ENCODE data around the gene CTNND2. TPM values are rescaled to one million over a fixed set of nuclear protein-coding genes. Genes with fewer than 3 reads are reported as not detected.

Gene CTNND2
- total RNA-seq, 2 experiments from 2014 or later = 0.20 TPM; not detected in 1

DNA sequence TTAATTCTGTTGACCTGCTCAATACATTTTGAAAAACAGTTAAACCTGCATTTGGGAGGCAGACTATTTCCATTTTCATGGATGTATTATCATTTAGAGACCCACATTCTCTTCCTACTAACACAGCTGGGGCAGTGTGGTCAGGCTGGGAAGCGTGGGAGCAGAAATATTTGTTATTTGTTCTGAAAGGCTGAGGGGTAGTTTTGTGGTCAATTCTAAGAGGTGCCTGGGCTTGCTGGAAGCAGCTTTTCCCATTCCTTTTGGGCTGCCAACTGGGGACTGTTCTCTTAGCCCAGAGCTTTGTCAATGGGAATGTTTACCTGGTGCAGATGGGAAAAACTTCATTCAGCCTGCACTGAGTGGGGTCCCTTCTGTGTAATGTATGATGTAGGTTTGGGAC, 971.8 kb downstream of the CTNND2 start:
- TF ChIP-seq, protein P1, sequence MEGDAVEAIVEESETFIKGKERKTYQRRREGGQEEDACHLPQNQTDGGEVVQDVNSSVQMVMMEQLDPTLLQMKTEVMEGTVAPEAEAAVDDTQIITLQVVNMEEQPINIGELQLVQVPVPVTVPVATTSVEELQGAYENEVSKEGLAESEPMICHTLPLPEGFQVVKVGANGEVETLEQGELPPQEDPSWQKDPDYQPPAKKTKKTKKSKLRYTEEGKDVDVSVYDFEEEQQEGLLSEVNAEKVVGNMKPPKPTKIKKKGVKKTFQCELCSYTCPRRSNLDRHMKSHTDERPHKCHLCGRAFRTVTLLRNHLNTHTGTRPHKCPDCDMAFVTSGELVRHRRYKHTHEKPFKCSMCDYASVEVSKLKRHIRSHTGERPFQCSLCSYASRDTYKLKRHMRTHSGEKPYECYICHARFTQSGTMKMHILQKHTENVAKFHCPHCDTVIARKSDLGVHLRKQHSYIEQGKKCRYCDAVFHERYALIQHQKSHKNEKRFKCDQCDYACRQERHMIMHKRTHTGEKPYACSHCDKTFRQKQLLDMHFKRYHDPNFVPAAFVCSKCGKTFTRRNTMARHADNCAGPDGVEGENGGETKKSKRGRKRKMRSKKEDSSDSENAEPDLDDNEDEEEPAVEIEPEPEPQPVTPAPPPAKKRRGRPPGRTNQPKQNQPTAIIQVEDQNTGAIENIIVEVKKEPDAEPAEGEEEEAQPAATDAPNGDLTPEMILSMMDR (IDR thresholded peaks at IDR 0.05) = no peak
- DNase-seq (no peak), ATAC-seq (ENCODE audit: poor library complexity) (no peak)
- H3K27ac Mint-ChIP-seq = no peak overlapping the region
- H3K27me3 Mint-ChIP-seq = peaks cover 5% of the 10 kb centered on the region
- H3K4me3 Mint-ChIP-seq = no peak overlapping the region
- CTCF ChIA-PET = no interaction called here
- no peaks in the 10 kb centered on the region for H3K4me1 Mint-ChIP-seq (ENCODE audit: low read depth)
- H3K27ac ChIP-seq (ENCODE audit: low read depth in 1 of 2, low read length in 2 of 2) = no peak overlapping the region
- no peaks in the 10 kb centered on the region for H3K4me1 ChIP-seq (ENCODE audit: insufficient read depth, low read length)
- POLR2A ChIA-PET = no interaction called here
- no peaks in the 10 kb centered on the region for H3K36me3 Mint-ChIP-seq (ENCODE audit: low read depth)
- H3K9me3 ChIP-seq (ENCODE audit: control insufficient read depth in 1 of 2, insufficient read depth in 1 of 2, low read length in 2 of 2) = no peaks in the 10 kb centered on the region
- no peaks in the 10 kb centered on the region for H3K27me3 ChIP-seq (ENCODE audit: control insufficient read depth in 1 of 2, insufficient read depth in 2 of 2, low read length in 2 of 2)
- intact Hi-C loops (cut with DNase I, micrococcal nuclease) = no loop called here
- no peaks in the 10 kb centered on the region for H3K36me3 ChIP-seq (ENCODE audit: insufficient read depth, low read length)
- H3K4me3 ChIP-seq (ENCODE audit: low read length) = no peak overlapping the region
- peaks cover 3% of the 10 kb centered on the region for H3K9me3 Mint-ChIP-seq

DNA sequence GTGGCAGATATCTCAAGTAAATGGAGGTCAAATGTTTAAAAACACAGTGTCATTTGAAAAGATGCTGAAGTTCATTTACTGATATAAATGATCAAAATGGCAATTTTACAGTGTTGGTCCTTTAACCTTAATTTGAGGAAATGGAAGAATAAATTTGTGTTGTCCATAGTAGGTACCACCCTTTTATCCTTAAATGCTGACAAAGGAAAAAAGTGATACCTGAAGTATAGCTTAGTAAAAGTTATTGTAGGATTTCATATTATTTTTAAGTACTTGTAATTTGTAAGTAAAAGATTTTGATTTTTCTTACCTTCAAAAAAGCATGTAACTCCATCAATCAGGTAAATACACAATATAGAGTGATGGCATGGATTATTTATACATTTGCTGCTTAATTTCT, 976.6 kb downstream of the CTNND2 start:
- Mint-ChIP-seq H3K4me3 (no peak overlapping the region), H3K27ac (no peak overlapping the region), H3K36me3 (ENCODE audit: low read depth) (no peaks in the 10 kb centered on the region), H3K4me1 (ENCODE audit: low read depth) (no peaks in the 10 kb centered on the region), H3K27me3 (peaks cover 7% of the 10 kb centered on the region), H3K9me3 (peaks cover 5% of the 10 kb centered on the region)
- no peaks in the 10 kb centered on the region for H3K9me3 ChIP-seq (ENCODE audit: control insufficient read depth in 1 of 2, insufficient read depth in 1 of 2, low read length in 2 of 2)
- DNase-seq (no peak), ATAC-seq (ENCODE audit: poor library complexity) (no peak)
- CTCF ChIA-PET = no interaction called here
- H3K27ac ChIP-seq (ENCODE audit: low read depth in 1 of 2, low read length in 2 of 2) = no peak overlapping the region
- POLR2A ChIA-PET = no interaction called here
- no peaks in the 10 kb centered on the region for H3K4me1 ChIP-seq (ENCODE audit: insufficient read depth, low read length)
- no peaks in the 10 kb centered on the region for H3K36me3 ChIP-seq (ENCODE audit: insufficient read depth, low read length)
- no peaks in the 10 kb centered on the region for H3K27me3 ChIP-seq (ENCODE audit: control insufficient read depth in 1 of 2, insufficient read depth in 2 of 2, low read length in 2 of 2)
- TF ChIP-seq, protein P1 (IDR thresholded peaks at IDR 0.05) = no peak
- intact Hi-C loops (cut with DNase I, micrococcal nuclease) = no loop called here
- no peak overlapping the region for H3K4me3 ChIP-seq (ENCODE audit: low read length)

DNA sequence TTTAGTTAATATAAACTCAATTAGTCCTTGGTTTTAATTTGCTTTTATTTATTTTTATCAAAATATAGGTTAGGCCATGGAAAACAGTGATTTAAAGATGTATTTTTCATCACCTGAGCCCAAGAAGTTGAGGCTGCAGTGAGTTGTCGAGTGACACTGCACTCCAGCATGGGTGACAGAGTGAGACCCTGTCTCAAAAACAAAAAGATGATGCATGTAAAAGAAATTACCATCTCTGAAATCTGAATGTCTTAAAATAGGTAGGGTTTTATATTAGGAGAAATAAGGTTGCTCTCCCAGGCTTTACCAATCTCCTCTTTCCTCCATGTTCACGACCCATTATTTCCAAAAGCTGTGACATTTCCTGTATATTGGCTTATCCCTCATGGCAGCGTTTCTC, 980.9 kb downstream of the CTNND2 start:
- H3K4me3 ChIP-seq (ENCODE audit: low read length) = no peak overlapping the region
- H3K27me3 ChIP-seq (ENCODE audit: control insufficient read depth in 1 of 2, insufficient read depth in 2 of 2, low read length in 2 of 2) = no peaks in the 10 kb centered on the region
- intact Hi-C loops (cut with DNase I, micrococcal nuclease) = no loop called here
- no peak overlapping the region for H3K27ac Mint-ChIP-seq
- peaks cover 34% of the 10 kb centered on the region for H3K27me3 Mint-ChIP-seq
- no peak overlapping the region for H3K4me3 Mint-ChIP-seq
- H3K4me1 Mint-ChIP-seq (ENCODE audit: low read depth) = no peaks in the 10 kb centered on the region
- ChIA-PET POLR2A (no interaction called here), CTCF (no interaction called here)
- H3K27ac ChIP-seq (ENCODE audit: low read depth in 1 of 2, low read length in 2 of 2) = no peak overlapping the region
- no peaks in the 10 kb centered on the region for H3K36me3 Mint-ChIP-seq (ENCODE audit: low read depth)
- no peaks in the 10 kb centered on the region for H3K36me3 ChIP-seq (ENCODE audit: insufficient read depth, low read length)
- peaks cover 2% of the 10 kb centered on the region for H3K9me3 Mint-ChIP-seq
- ATAC-seq (ENCODE audit: poor library complexity) (no peak), DNase-seq (no peak)
- TF ChIP-seq, protein P1 (IDR thresholded peaks at IDR 0.05) = no peak
- no peaks in the 10 kb centered on the region for H3K4me1 ChIP-seq (ENCODE audit: insufficient read depth, low read length)
- H3K9me3 ChIP-seq (ENCODE audit: control insufficient read depth in 1 of 2, insufficient read depth in 1 of 2, low read length in 2 of 2) = no peaks in the 10 kb centered on the region

All from CD4-positive, alpha-beta T cell (primary cell).